H1 (cell line): ENCODE measurements around the gene IFT122. TPM values are rescaled to one million over a fixed set of nuclear protein-coding genes. Genes with fewer than 3 reads are reported as not detected.

Experiments
- CTCF ChIA-PET: fragments of 300-600 bp; sonication (Branson Sonifier 250); formaldehyde crosslinking; loops from one replicate; lab custom pipeline; 2021; ENCODE audit not compliant: partially characterized antibody; lab: Charles Lee
- POLR2A ChIA-PET: fragments of 300-600 bp; sonication (Branson Sonifier 250); formaldehyde crosslinking; loops from one replicate; lab custom pipeline; 2021; ENCODE audit warnings: inconsistent platforms; ENCODE audit not compliant: partially characterized antibody; lab: Charles Lee
- DNase-seq, 2 experiments: peaks; one replicate each; pipeline versions ENCODE4 v3.0.0 to v3.0.0-alpha.2; 2010 to 2022; ENCODE audit warnings: low spot score in 2 of 2, low read depth in 1 of 2, mixed read lengths in 1 of 2
- FAIRE-seq: peaks from 2 replicates; lab custom pipeline; 2011; peaks lifted over from hg19 to GRCh38; lab: Jason Lieb, UNC
- H2AFZ ChIP-seq: 2 replicates; pipeline ENCODE4 v1.8.1; 2012; ENCODE audit warnings: low read length, inconsistent platforms
- H2AK5ac ChIP-seq: 2 replicates; pipeline ENCODE4 v1.6.1; 2013; ENCODE audit warnings: low read depth, low read length
- H2BK120ac ChIP-seq: replicated peaks from 2 replicates; pipeline ENCODE3; 2013; ENCODE audit warnings: low read depth, low read length, inconsistent platforms
- H2BK12ac ChIP-seq: 2 replicates; pipeline ENCODE4 v1.6.1; 2013; ENCODE audit warnings: low read depth, low read length
- H2BK15ac ChIP-seq: 2 replicates; pipeline ENCODE4 v1.6.1; 2013; ENCODE audit warnings: low read length
- H2BK20ac ChIP-seq: 2 replicates; pipeline ENCODE4 v1.6.1; 2013; ENCODE audit warnings: low read length
- H2BK5ac ChIP-seq: 2 replicates; pipeline ENCODE4 v1.6.1; 2013; ENCODE audit warnings: low read depth, low read length
- H3K14ac ChIP-seq: 2 replicates; pipeline ENCODE4 v1.6.1; 2013; ENCODE audit warnings: inconsistent platforms; ENCODE audit not compliant: insufficient read length
- H3K18ac ChIP-seq: 2 replicates; pipeline ENCODE4 v1.6.1; 2013; ENCODE audit warnings: low read length; ENCODE audit errors: extremely low read depth
- H3K23ac ChIP-seq: 2 replicates; pipeline ENCODE4 v1.6.1; 2013; ENCODE audit warnings: inconsistent platforms; ENCODE audit not compliant: insufficient read length
- H3K23me2 ChIP-seq: 2 replicates; pipeline ENCODE4 v1.6.1; 2013; ENCODE audit warnings: low read depth, low read length
- H3K27ac ChIP-seq: 2 replicates; pipeline ENCODE4 v1.6.1; 2011; ENCODE audit warnings: low read depth, low read length, inconsistent platforms
- H3K27me3 ChIP-seq, 4 experiments: replicated peaks in 1 of 4; 1 replicate in 1 of 4; 2 replicates in 3 of 4; pipeline versions ENCODE4 v1.6.1 to v1.8.1; 2011 to 2013; ENCODE audit warnings: low read length in 3 of 4, mild to moderate bottlenecking in 3 of 4, inconsistent platforms in 2 of 4, mixed read lengths in 2 of 4, moderate library complexity in 1 of 4; ENCODE audit not compliant: control insufficient read depth in 3 of 4, insufficient read depth in 3 of 4; ENCODE audit errors: extremely low read depth in 1 of 4
- H3K36me3 ChIP-seq, 4 experiments: 2 replicates each; pipeline versions ENCODE4 v1.6.1 to v1.8.1; 2011 to 2013; ENCODE audit warnings: mild to moderate bottlenecking in 4 of 4, low read length in 3 of 4, moderate library complexity in 2 of 4, control low read depth in 1 of 4, inconsistent platforms in 1 of 4; ENCODE audit not compliant: insufficient read depth in 4 of 4, control insufficient read depth in 2 of 4
- H3K4ac ChIP-seq: replicated peaks from 2 replicates; pipeline ENCODE3; 2013; ENCODE audit warnings: low read length, low read depth, mixed read lengths, inconsistent platforms; ENCODE audit not compliant: insufficient read length
- H3K4me1 ChIP-seq, 4 experiments: replicated peaks in 1 of 4; 1 replicate in 1 of 4; 2 replicates in 3 of 4; pipeline versions ENCODE4 v1.6.1 to v1.8.1; 2011 to 2013; ENCODE audit warnings: low read length in 3 of 4, inconsistent platforms in 2 of 4, mixed read lengths in 1 of 4; ENCODE audit not compliant: insufficient read depth in 4 of 4, control insufficient read depth in 3 of 4
- H3K4me2 ChIP-seq, 2 experiments: 2 replicates each; pipeline versions ENCODE4 v1.6.1 to v1.8.1; 2011 to 2013; ENCODE audit warnings: low read depth in 2 of 2, low read length in 2 of 2, control low read depth in 1 of 2, inconsistent platforms in 1 of 2, mild to moderate bottlenecking in 1 of 2; ENCODE audit not compliant: insufficient read depth in 1 of 2
- H3K4me3 ChIP-seq, 4 experiments: fragments of 200-600, 300-600 bp in 1 of 4; sonication (generic), shearing (Covaris generic), sonication (Bioruptor Twin) in 1 of 4; 2 replicates each; pipeline versions ENCODE4 v1.5.1 to v1.8.1; 2011 to 2016; ENCODE audit warnings: low read length in 4 of 4, low read depth in 3 of 4, control low read depth in 2 of 4, inconsistent platforms in 2 of 4, mild to moderate bottlenecking in 2 of 4, mixed read lengths in 1 of 4, moderate library complexity in 1 of 4; ENCODE audit not compliant: insufficient read depth in 2 of 4; ENCODE audit errors: extremely low read depth in 1 of 4
- H3K56ac ChIP-seq: replicated peaks from 2 replicates; pipeline ENCODE3; 2013; ENCODE audit warnings: low read depth, mild to moderate bottlenecking, mixed read lengths, low read length, inconsistent platforms; ENCODE audit not compliant: insufficient read length
- H3K79me1 ChIP-seq: 2 replicates; pipeline ENCODE4 v1.6.1; 2013; ENCODE audit warnings: low read depth, low read length, control low read depth
- H3K79me2 ChIP-seq, 2 experiments: 2 replicates each; pipeline versions ENCODE4 v1.6.1 to v1.8.1; 2012 to 2013; ENCODE audit warnings: low read length in 2 of 2, mild to moderate bottlenecking in 2 of 2, inconsistent platforms in 1 of 2; ENCODE audit not compliant: insufficient read depth in 2 of 2, control insufficient read depth in 1 of 2
- H3K9ac ChIP-seq, 4 experiments: replicated peaks in 1 of 4; 1 replicate in 1 of 4; 2 replicates in 3 of 4; pipeline versions ENCODE4 v1.6.1 to v1.8.1; 2011 to 2013; ENCODE audit warnings: low read depth in 3 of 4, low read length in 3 of 4, control low read depth in 2 of 4, mild to moderate bottlenecking in 2 of 4, moderate library complexity in 2 of 4, inconsistent platforms in 1 of 4; ENCODE audit errors: extremely low read depth in 1 of 4
- H3K9me3 ChIP-seq, 2 experiments: 2 replicates each; pipeline versions ENCODE4 v1.6.1 to v1.8.1; 2012 to 2013; ENCODE audit warnings: mild to moderate bottlenecking in 2 of 2, moderate library complexity in 2 of 2, control low read depth in 1 of 2, inconsistent platforms in 1 of 2, low read depth in 1 of 2, low read length in 1 of 2, mixed read lengths in 1 of 2; ENCODE audit not compliant: insufficient read depth in 2 of 2
- H4K20me1 ChIP-seq, 2 experiments: replicated peaks in 1 of 2; 2 replicates each; pipeline versions ENCODE3 to v1.8.1; 2011 to 2013; ENCODE audit warnings: inconsistent platforms in 2 of 2, low read length in 2 of 2, mild to moderate bottlenecking in 1 of 2; ENCODE audit not compliant: insufficient read depth in 2 of 2, control insufficient read depth in 1 of 2
- H4K5ac ChIP-seq: 2 replicates; pipeline ENCODE4 v1.6.1; 2013; ENCODE audit warnings: low read length, low read depth, mixed read lengths, inconsistent platforms; ENCODE audit not compliant: insufficient read length
- H4K8ac ChIP-seq: 2 replicates; pipeline ENCODE4 v1.8.0; 2013; ENCODE audit warnings: mild to moderate bottlenecking, moderate library complexity, low read length, inconsistent platforms; ENCODE audit not compliant: insufficient read depth; ENCODE audit errors: extremely low read depth
- H4K91ac ChIP-seq: replicated peaks from 2 replicates; pipeline ENCODE3; 2013; ENCODE audit warnings: low read length, mixed read lengths, inconsistent platforms; ENCODE audit not compliant: insufficient read length
- CREB1 ChIP-seq: IDR thresholded peaks from 2 replicates; pipeline ENCODE4 v1.6.1; 2012; ENCODE audit warnings: inconsistent platforms
- MAX ChIP-seq: IDR thresholded peaks from 2 replicates; pipeline ENCODE4 v1.6.1; 2012; ENCODE audit warnings: inconsistent platforms
- TCF12 ChIP-seq: IDR thresholded peaks from 2 replicates; pipeline ENCODE4 v1.6.1; 2011; ENCODE audit warnings: low read depth, mild to moderate bottlenecking, low read length
- WGBS, 2 experiments: shearing (Covaris generic) in 1 of 2; methylation state at CpG; one replicate each; pipeline versions ENCODE4 v1.1.6 to v1.1.7; 2013 to 2015; ENCODE audit warnings: low lambda C conversion rate in 2 of 2, mixed read lengths in 2 of 2, inconsistent platforms in 1 of 2, low coverage in 1 of 2, missing lambda C conversion rate in 1 of 2; ENCODE audit not compliant: insufficient replicate concordance in 2 of 2, insufficient coverage in 1 of 2, insufficient read length in 1 of 2; ENCODE audit errors: extremely low coverage in 1 of 2, missing lambda C conversion rate in 1 of 2; 5-methylcytosine and 5-hydroxymethylcytosine counted together
- polyA plus RNA-seq, 7 experiments: library from polyadenylated mRNA; depleted of rRNA in 3 of 7; stranded (reverse) in 5 of 7; unstranded in 2 of 7; fragments of >200 nt in 5 of 7; fragments of 200-250 nt in 2 of 7; gene quantifications; 1 replicate in 5 of 7; 2 replicates in 1 of 7; 4 replicates in 1 of 7; pipeline versions ENCODE4 v1.2.1 to v1.2.3, GENCODE V29; 2011 to 2013; ENCODE audit warnings: missing spikeins in 2 of 7, mixed read lengths in 2 of 7
- total RNA-seq: library from RNA; stranded (reverse); fragmentation: NEBNext Ultra II Directional; extraction: Animal tissue kit (Norgen Biotek cat#: 25700); gene quantifications from 2 replicates; pipeline ENCODE4 v1.2.1, GENCODE V29; 2021

Gene IFT122
- total and polyA plus RNA-seq, 2 of the 8 experiments (the other 6 are each of a cell fraction or from before 2014, with no cell fraction given): 23.7 to 25.1 TPM

DNA sequence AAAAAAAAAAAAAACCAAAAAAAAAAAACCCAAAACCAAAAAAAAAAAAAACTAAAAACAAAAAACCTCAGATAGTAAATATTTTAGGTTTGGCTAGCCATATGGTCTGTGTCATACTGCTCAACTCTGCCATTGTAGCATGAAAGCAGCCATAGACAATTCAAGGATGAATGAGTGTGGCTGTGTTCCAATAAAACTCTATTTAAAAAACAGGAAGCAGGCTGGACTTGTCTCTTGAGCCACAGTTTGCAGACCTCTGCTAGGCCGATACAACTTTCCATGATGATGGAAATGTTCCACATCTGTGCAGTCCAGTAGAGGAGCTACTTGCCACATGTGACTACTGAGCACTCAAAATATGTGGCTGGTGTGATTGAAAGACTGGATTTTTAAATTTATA lies 22.7 kb upstream of the IFT122 start:
- POLR2A ChIA-PET: interaction anchor here (0.6 to 2.4 kb wide), 2 partner anchors 11 to 259 kb away, joined by 3 to 12 read pairs; partner anchors contain the start of gene EFCAB12
- no peak for FAIRE-seq
- CTCF ChIA-PET: interaction anchor here (0.8 to 3.1 kb wide), 6 partner anchors 8 to 33 kb away, joined by 3 to 9 read pairs (median 6); partner anchors contain the start of gene EFCAB12

More for the DNA sequence above, 22.7 kb upstream of the IFT122 start:
- H4K20me1 ChIP-seq: peaks cover 0 to 3% of the 10 kb centered on the region in 2 experiments
- H3K23ac ChIP-seq: no peak overlapping the region
- no peaks in the 10 kb centered on the region; a peak in 1 of 8 replicates for H3K36me3 ChIP-seq
- no peak overlapping the region for H3K14ac ChIP-seq
- DNase-seq: no peak
- no peak overlapping the region for H3K18ac ChIP-seq
- no peaks in the 10 kb centered on the region for H3K9me3 ChIP-seq
- no peak overlapping the region for H3K4ac ChIP-seq
- 93% methylated on average over 1 of the region's 1 CpG; no CpG with 5 or more reads in 1 of the 2 experiments for WGBS, 2 experiments
- H3K4me3 ChIP-seq: no peak overlapping the region
- no peak overlapping the region for H2BK5ac ChIP-seq
- no peak overlapping the region for H2AFZ ChIP-seq
- H3K4me2 ChIP-seq: no peak overlapping the region
- H4K8ac ChIP-seq: no peak overlapping the region
- H2BK15ac ChIP-seq: no peak overlapping the region
- no peak overlapping the region for H2BK20ac ChIP-seq
- H3K27ac ChIP-seq: no peak overlapping the region
- TF ChIP-seq MAX: no peak
- TF ChIP-seq TCF12: no peak
- TF ChIP-seq CREB1: no peak
- no peak overlapping the region for H4K91ac ChIP-seq
- no peaks in the 10 kb centered on the region for H3K79me1 ChIP-seq
- no peak overlapping the region for H2BK120ac ChIP-seq
- H4K5ac ChIP-seq: no peak overlapping the region
- no peak overlapping the region for H2BK12ac ChIP-seq
- H3K23me2 ChIP-seq: no peaks in the 10 kb centered on the region
- no peak overlapping the region for H2AK5ac ChIP-seq
- no peaks in the 10 kb centered on the region for H3K79me2 ChIP-seq
- no peak overlapping the region for H3K9ac ChIP-seq
- H3K4me1 ChIP-seq: no peaks in the 10 kb centered on the region; a peak in 1 of 7 replicates
- H3K56ac ChIP-seq: no peak overlapping the region
- peaks cover 0 to 5% (median 0%) of the 10 kb centered on the region in 4 experiments; a peak in 2 of 7 replicates for H3K27me3 ChIP-seq
